DOHH2 (cell line): ENCODE measurements around the gene PEF1.

ENCODE experiments used
- H3F3A ChIP-seq: fragments of 200-600 bp; sonication (generic), shearing (Covaris generic); 2 replicates; pipeline ENCODE4 v1.6.0; 2016; ENCODE audit warnings: antibody characterized with exemption, mild to moderate bottlenecking; ENCODE audit not compliant: control insufficient read depth, insufficient read depth
- H3K27ac ChIP-seq: fragments of 200-600 bp; sonication (generic); 2 replicates; pipeline ENCODE4 v1.5.1; 2014; ENCODE audit warnings: low read depth, mild to moderate bottlenecking, low read length, moderate library complexity
- H3K27me3 ChIP-seq: fragments of 200-600 bp; sonication (generic); 2 replicates; pipeline ENCODE4 v1.6.1; 2014; ENCODE audit warnings: mild to moderate bottlenecking, low read length, mixed read lengths; ENCODE audit not compliant: control insufficient read depth
- H3K36me3 ChIP-seq: fragments of 200-600 bp; sonication (generic); 2 replicates; pipeline ENCODE4 v1.6.1; 2014; ENCODE audit warnings: mild to moderate bottlenecking, low read length, moderate library complexity, mixed read lengths; ENCODE audit not compliant: control insufficient read depth
- H3K4me1 ChIP-seq: fragments of 200-600 bp; sonication (generic); 2 replicates; pipeline ENCODE4 v1.6.1; 2014; ENCODE audit warnings: mild to moderate bottlenecking, low read length, mixed read lengths; ENCODE audit not compliant: control insufficient read depth
- H3K4me2 ChIP-seq: fragments of 200-600 bp; sonication (generic); 2 replicates; pipeline ENCODE4 v1.6.0; 2014; ENCODE audit warnings: mild to moderate bottlenecking, low read length, moderate library complexity
- H3K4me3 ChIP-seq: fragments of 200-600 bp; sonication (generic); 2 replicates; pipeline ENCODE4 v1.5.1; 2014; ENCODE audit warnings: mild to moderate bottlenecking, low read length, mixed read lengths
- H3K79me2 ChIP-seq: fragments of 200-600 bp; sonication (generic); 2 replicates; pipeline ENCODE4 v1.6.1; 2014; ENCODE audit warnings: mild to moderate bottlenecking, low read length, mixed read lengths; ENCODE audit not compliant: control insufficient read depth
- H3K9me2 ChIP-seq: fragments of 200-600 bp; sonication (generic); replicated peaks from 2 replicates; pipeline ENCODE4 v1.6.1; 2014; ENCODE audit warnings: mild to moderate bottlenecking, low read length, mixed read lengths; ENCODE audit not compliant: control insufficient read depth
- H3K9me3 ChIP-seq: fragments of 200-600 bp; sonication (generic); 2 replicates; pipeline ENCODE4 v1.6.1; 2014; ENCODE audit warnings: antibody characterized with exemption, low read length, mixed read lengths; ENCODE audit not compliant: control insufficient read depth, insufficient read depth
- H4K20me1 ChIP-seq: fragments of 200-600 bp; sonication (generic); 2 replicates; pipeline ENCODE4 v1.6.0; 2014; ENCODE audit warnings: low read depth, mild to moderate bottlenecking, antibody characterized with exemption, low read length, moderate library complexity; ENCODE audit not compliant: control insufficient read depth, insufficient read depth
- CTCF ChIP-seq: fragments of 200-600 bp; sonication (generic); IDR thresholded peaks from one replicate; pipeline ENCODE4 v1.5.1; 2014; ENCODE audit warnings: antibody characterized with exemption, mild to moderate bottlenecking, low read depth, low read length; ENCODE audit not compliant: poor library complexity, severe bottlenecking
- EZH2phosphoT487 ChIP-seq: fragments of 200-600 bp; sonication (generic); IDR thresholded peaks from 2 replicates; pipeline ENCODE4 v1.6.1; 2017; ENCODE audit warnings: borderline replicate concordance, mild to moderate bottlenecking, antibody characterized with exemption, low read length, moderate library complexity, mixed read lengths

Gene PEF1

GRCh38 chr1:31691446-31691845, 46.8 kb upstream of the PEF1 start:
- TF ChIP-seq EZH2phosphoT487 = no peak
- TF ChIP-seq CTCF = no peak
- Histone ChIP-seq H3K9me3 (no peaks in the 10 kb centered on the region), H3K4me2 (no peak overlapping the region), H3K4me1 (no peaks in the 10 kb centered on the region), H3K36me3 (no peaks in the 10 kb centered on the region), H3K27me3 (peaks cover 20% of the 10 kb centered on the region), H3F3A (no peaks in the 10 kb centered on the region), H3K27ac (no peak overlapping the region), H3K79me2 (no peaks in the 10 kb centered on the region), H3K9me2 (no peaks in the 10 kb centered on the region), H3K4me3 (no peak overlapping the region), H4K20me1 (no peaks in the 10 kb centered on the region)

DNA sequence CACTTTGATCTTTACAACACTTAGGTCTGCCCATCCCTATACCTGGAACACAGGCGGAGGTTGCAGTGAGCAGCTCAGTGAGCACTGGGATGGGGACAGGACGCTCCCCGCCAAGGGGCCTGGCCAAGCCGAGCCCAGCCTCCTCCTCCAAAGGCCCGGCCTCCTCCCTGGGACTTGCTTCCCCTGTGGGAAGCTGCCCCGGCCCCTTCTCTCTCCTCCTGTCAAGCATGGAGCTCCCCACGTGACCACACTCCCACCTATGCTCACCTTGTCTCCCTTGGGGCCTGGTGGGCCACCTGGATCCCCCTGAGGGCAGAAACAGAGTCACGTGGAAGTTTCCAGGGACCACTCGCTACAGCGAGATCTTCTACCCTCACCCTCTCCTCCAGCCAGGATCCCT, 46.2 kb upstream of the PEF1 start:
- no peaks in the 10 kb centered on the region for H3K4me1 ChIP-seq

GRCh38 chr1:31689854-31690253, 45.2 kb upstream of the PEF1 start:
- Histone ChIP-seq H3K36me3 (no peaks in the 10 kb centered on the region), H3K4me3 (no peak overlapping the region), H3K79me2 (no peaks in the 10 kb centered on the region), H3K9me3 (no peaks in the 10 kb centered on the region), H3K27me3 (peaks cover 26% of the 10 kb centered on the region), H3K4me1 (no peaks in the 10 kb centered on the region), H4K20me1 (no peaks in the 10 kb centered on the region), H3F3A (no peaks in the 10 kb centered on the region), H3K4me2 (no peak overlapping the region), H3K9me2 (no peaks in the 10 kb centered on the region), H3K27ac (no peak overlapping the region)
- no peak for TF ChIP-seq CTCF
- TF ChIP-seq EZH2phosphoT487 = no peak

More for the DNA sequence above, 46.2 kb upstream of the PEF1 start:
- no peak overlapping the region for H3K4me2 ChIP-seq
- no peak overlapping the region for H3K27ac ChIP-seq
- no peak for TF ChIP-seq EZH2phosphoT487
- no peak for TF ChIP-seq CTCF
- H4K20me1 ChIP-seq = no peaks in the 10 kb centered on the region
- no peaks in the 10 kb centered on the region for H3K9me3 ChIP-seq
- H3K4me3 ChIP-seq = no peak overlapping the region
- no peaks in the 10 kb centered on the region for H3K9me2 ChIP-seq
- no peaks in the 10 kb centered on the region for H3K36me3 ChIP-seq
- peaks cover 22% of the 10 kb centered on the region for H3K27me3 ChIP-seq
- H3F3A ChIP-seq = no peaks in the 10 kb centered on the region
- no peaks in the 10 kb centered on the region for H3K79me2 ChIP-seq

DNA sequence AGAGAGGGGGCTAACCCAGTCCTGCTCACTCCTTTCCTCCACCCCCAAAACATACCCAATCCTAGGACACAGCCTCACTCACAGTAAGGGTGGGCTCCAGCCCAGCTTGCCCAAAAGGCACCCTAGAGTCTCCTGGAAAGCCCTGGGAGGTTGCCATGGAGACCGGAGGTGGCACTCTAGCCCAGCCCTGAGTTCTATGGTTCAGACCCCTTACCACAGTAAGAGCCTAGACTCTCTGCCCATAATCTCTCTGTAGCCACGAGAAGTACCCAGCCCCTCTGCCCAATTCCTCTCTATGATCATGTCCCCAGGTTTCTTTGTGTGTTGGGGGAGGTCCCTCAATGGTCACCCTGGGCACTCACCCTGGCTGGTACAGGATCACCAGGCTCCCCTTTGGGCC, 44.7 kb upstream of the PEF1 start:
- H3K4me2 ChIP-seq = no peak overlapping the region
- H3F3A ChIP-seq = no peaks in the 10 kb centered on the region
- no peaks in the 10 kb centered on the region for H4K20me1 ChIP-seq
- H3K79me2 ChIP-seq = no peaks in the 10 kb centered on the region
- H3K9me2 ChIP-seq = no peaks in the 10 kb centered on the region
- H3K4me3 ChIP-seq = no peak overlapping the region
- H3K27me3 ChIP-seq = peaks cover 30% of the 10 kb centered on the region
- no peaks in the 10 kb centered on the region for H3K9me3 ChIP-seq
- no peak for TF ChIP-seq CTCF
- TF ChIP-seq EZH2phosphoT487 = no peak
- no peaks in the 10 kb centered on the region for H3K36me3 ChIP-seq
- H3K4me1 ChIP-seq = no peaks in the 10 kb centered on the region
- no peak overlapping the region for H3K27ac ChIP-seq
